Renal cortex interstitium (tissue), 11 donors: ENCODE results near the gene ANXA4. TPM values are rescaled to one million over a fixed set of nuclear protein-coding genes. Genes with fewer than 3 reads are reported as not detected.
"Not testable (repeated sequence)": the region's sequence is repeated elsewhere in the genome, so short reads cannot be mapped to it uniquely, and the experiment has no call there.

Experiments used
- DNase-seq, 11 donors: peaks; one replicate each; pipeline ENCODE4 v3.0.0-alpha.2; 2013; ENCODE audit warnings: low read depth in 9 of 11, low spot score in 4 of 11; ENCODE audit errors: extremely low read depth in 1 of 11
- polyA plus RNA-seq, 3 donors: library from polyadenylated mRNA; unstranded; fragments of 120-200 nt; gene quantifications; one replicate each; pipeline ENCODE4 v1.2.1, GENCODE V29; 2013; ENCODE audit not compliant: insufficient read length in 3 of 3

ANXA4 gene
- polyA plus RNA-seq, 3 donors = 217 to 275 (median 226) TPM

DNA sequence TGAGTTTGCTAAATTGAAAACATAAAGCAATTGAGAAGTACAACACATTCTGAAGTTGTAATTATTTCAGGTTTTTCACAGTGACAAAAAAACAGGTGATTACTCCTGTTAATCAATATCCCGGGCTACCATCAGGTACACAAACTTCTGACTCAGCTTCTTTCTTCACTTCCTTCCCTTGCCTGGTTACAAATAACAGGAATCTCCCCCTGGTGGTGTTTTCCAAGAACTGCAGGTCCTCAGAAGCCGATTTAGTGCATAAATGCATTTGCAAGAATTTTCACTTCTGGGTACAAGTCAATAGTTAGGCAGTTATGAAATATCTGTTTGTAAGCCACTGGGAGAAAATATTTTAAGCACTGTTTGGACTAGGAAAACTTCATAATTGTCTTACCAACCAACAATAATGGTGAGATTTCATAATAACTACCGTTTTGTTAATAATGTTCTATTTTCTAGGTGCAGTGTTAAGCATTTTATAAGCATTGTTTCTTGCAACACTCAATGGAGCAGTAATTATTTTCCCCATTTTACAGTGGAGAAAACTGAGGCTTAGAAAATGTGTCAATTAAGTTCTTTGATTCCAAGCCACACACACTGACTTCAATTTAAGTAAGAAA lies 75.1 kb downstream of the ANXA4 start:
- DNase-seq = peak in 7 of 11 donors; percentile 65 to 84 (median 75)

DNA sequence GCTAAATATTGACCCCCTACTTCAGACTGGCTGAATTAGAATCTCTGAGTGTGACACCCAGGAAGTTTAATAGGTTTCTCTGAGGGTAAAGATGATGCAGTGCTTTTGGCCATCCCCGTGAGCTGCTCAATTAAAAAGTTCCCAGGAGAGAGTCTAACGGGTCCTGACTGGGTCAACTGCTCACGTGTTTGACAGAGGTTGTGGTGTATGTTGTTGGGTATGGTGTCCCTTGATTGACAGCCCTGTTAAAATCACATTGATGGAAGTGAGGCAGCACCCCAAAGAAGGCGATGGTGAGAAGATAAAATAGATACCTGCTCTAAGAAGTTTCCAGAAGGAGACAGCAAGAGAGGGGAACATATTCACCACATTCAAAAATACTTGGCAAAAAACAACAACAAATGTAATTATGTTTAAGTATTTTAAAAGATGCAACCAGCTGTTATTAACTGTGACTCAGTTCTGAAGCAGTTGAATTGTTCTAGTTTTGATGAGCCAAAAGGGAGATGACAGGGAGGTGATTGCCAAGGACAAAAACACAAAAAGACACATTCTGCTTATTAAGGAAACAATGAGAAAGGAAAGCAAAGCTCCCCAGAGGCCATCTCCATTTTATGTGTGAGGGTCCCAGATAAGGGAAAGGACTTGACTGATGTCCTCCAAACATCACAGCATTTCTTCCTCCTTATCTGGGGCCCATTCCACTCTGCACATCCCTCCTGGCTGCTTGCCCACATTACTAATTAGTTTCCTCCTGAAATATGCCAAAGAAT lies 76.0 kb downstream of the ANXA4 start:
- DNase-seq = no peak

DNA sequence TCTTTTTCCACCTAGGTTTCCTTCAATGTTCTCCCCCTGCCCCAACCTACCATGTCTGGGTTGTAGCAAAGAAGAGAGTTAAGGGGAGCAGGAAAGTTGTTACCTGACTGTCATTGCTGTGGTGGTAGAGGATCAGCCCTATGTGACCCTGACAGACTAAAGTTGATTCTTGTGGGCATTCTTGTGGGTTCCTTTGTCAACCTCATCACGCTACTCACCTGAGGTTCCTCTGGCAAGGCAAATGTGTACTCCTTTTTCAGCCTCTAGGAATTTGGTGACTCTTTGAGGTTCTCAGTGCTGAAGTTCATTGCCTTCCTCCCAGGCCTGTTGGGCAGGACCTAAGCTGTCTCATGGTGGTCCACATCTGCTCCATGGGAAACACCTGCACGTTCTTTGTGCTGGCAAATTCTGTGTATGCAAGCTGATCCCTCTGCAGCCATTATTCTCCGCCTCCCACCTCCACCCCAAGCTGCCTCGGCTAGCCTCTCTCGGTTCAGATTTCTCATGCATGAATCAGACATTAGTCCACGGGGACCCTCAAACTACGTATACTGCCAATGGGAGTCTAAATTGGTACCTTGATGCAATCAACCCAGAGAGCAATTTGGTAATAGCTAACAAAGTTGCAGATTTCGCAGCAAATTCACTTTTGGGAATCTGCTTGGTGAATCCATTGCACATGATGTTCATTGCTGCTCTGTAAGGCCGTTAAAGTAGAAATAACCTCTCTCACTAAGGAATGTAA lies 86.0 kb downstream of the ANXA4 start:
- DNase-seq = no peak

DNA sequence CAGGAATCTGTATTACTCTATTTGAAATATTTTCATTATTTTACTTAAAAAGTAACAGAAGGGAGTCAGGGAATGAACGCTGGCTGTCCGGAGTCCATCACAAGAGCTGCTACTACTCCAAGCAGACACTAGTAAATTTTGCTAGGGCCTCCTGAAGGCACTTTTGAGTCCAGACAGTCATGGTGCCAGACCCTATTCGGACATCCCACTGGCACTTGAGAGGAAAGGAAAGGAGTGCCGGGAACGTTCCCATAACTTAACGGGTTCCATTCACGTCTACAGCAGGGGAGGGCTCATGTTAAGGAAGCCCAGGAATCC lies 87.0 kb downstream of the ANXA4 start:
- DNase-seq = no peak

DNA sequence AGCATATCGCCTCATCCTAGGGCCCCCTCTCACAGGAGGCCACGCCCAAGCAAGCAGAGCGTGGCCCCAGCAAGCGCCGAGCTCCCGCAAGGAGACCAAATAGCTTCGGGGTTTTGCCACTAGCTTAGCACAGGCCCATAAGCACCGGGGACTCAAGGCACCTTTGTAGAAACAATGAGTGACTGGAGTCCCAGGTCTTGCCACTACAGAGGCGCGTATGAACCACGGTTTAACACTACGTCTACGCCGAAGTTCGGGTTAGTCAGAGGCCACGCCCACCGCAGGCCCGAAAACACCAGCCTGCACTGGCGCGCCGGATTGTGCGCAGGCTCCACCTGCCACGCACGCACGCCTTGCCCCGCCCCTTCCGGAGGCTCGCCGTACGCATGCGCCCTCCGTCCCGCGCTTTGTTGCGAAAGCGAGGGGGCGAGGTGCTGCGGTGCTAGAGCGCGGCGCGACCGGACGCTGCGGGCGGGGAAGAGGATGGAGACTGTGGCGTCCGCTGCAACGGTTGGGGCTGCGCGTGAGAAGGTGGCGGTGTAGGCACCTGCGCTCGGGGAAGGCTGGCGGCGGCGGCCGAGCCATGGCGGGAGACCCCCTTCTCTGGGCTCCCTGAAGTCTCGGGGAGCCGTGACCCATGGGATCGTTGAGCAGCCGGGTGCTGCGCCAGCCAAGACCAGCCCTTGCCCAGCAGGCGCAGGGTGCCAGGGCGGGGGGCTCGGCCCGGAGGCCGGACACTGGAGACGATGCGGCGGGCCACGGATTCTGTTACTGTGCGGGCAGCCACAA lies 87.5 kb downstream of the ANXA4 start, which contains the start of gene GMCL1:
Gene GMCL1, plus strand, starts transcription at position 405 of the 789 bp plus-strand sequence. Its CDS starts 233 bp downstream, at position 638.
- DNase-seq = peak; percentile 88 to 98 (median 95)

DNA sequence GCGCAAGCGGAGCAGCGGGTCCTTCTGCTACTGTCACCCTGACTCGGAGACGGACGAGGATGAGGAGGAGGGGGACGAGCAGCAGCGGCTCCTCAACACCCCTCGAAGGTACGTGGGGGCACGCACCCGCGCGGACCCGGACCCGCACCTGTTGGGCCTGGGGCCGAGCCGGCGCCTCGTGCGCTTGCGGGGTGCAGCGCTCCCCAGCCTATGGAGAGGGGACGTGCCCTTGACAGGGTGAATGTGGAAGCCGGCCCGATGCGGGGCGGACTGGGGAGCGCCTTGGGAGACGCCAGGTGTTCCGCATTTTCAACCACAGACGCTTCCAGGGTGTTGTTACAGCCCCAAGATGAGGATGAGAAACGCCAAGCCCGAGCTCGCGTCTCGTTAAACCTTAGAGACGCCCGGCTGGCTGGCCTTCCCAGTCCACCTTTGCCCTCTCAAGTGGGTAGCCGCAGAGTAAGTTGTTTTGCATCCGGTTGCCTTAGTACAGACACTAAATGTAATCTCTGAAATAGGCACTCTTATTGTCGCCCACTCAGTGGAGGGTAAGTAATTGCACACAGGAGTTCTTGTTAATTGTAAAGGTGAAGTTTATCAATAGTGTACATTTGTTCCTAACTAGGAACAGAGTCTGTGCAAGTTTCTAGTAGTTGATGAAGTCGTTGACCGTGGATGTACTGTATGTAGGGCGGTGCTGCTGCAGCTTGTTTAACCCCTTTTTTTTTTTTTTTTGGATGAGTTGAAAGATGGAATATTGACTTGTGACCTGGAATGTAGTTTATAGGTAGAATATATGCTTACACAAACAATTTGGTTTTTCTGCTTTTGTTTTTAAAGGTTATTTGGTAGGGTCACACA lies 88.3 kb downstream of the ANXA4 start:
- no peak for DNase-seq

- not testable (repeated sequence) for DNase-seq
These were observed 88.9 kb downstream of the ANXA4 start for GRCh38 chr2:69830906-69831241.

DNA sequence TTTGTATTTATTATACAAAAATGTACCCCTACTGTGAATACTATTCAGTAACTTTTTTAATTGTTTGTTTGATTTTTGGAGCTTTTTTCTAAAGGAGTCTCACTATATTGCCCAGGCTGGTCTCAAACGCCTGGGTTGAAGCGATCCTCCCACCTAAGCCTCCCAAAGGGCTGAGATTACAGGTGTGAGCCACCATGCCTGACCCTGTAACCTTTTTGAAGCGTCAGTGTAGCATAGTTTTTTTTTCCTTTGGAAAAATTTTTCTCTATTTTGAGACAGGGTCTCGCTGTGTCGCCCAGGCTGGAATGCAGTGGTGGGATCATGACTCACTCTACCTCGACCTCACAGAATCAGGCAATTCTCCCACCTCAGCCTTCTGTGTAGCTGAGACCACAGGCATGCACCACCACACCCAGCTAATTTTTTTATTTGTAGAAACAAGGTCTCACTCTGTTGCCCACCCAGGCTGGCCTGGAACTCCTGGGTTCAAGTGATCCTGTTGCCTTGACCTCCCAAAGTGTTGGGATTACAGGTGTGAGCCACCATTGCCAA lies 89.5 kb downstream of the ANXA4 start:
- DNase-seq = no peak

DNA sequence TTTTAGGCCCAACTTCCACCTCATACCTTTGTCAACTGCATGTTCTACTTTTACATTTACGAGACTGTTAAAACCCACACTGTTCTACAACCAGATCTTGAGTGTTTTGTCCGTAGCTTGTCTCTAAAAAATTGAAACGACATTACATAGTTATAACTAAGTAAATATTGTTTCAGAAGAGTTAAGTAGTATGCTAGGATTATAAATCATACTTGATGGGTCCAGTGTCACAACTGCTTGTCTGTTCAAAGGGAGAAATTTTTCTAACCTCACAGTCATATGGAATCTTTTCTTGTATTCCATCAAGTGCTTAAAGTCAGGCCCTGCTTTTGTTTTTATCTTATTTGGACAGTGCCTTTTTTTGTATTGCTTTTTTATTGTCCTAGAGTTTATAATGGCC lies 91.8 kb downstream of the ANXA4 start:
- DNase-seq = no peak

DNA sequence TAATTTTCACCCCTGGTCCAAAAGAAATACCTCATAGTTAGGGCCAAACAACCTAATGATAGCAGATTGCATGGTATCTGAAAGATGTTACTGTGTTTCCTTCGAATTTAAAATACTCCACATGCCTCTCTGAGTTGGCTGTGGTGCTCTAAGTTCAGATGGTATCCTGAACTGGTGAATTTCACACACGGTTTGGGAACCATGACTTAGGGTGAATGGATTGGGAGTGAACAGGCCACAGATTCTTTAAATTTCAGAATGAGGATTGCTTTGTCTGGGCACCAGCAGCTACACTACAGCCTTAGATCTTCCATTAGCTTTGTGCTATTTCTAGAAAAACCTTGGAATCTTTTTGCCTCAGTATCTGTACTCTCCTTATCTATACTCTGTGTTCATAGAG lies 93.7 kb downstream of the ANXA4 start:
- DNase-seq = no peak

- DNase-seq = no peak
These were observed 94.4 kb downstream of the ANXA4 start for GRCh38 chr2:69836316-69836715.

DNA sequence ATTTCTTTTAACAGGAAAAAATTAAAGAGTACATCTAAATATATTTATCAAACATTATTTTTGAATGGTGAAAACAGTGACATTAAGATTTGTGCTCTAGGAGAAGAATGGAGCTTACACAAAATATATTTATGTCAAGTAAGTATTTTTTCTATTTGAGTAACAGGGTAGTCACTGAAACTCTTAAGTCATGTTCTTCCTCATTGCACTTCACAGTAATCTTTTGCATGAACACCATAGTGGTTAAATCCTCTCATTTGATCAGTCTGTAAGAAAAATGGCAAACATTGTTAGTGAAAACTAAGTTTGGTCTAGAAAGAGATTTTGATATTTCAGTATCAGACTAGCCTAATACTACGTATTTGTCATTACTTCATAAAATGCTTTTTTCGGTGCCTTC lies 95.6 kb downstream of the ANXA4 start:
- no peak for DNase-seq

GRCh38 chr2:69843993-69844392 lies 102.1 kb downstream of the ANXA4 start:
- DNase-seq = no peak

- no peak for DNase-seq
These were observed 102.6 kb downstream of the ANXA4 start for GRCh38 chr2:69844560-69844959.

DNA sequence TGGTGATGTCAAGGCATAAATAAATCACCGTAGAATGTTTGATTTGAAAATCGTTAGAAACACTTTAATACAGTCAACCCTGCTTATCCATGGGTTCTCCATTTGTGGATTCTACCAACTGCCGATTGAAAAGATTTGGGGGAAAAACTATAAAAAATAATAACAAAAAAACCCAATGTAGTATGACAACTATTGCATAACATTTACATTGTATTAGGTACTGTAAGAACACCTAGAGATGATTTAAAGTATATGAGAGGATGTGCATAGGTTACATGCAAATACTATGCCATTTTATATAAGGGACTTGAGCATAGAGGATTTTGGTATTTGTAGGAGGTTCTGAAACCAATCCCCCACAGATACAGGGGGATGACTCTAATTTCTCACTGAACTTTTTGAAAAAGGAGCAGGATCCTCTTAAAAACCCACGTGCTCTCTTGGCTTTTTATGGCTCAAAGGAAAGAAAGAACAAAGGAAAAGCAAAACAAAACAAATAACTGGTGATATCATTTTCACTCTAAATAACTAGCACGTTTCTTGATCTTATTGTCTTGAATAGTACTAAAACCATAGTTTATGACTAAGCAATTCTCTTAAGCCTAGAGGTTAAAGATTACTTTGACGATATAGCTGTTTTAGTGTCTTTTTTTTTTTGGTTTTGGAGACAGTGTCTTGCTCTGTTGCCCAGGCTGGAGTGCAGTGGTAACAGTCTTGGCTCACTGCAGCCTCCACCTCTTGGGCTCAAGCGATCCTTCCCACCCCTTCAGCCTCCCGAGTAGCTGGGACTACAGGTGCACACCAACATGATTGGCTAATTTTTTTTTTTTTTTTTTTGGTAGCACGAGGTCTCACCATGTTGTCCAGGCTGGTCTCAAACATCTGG lies 104.5 kb downstream of the ANXA4 start:
- DNase-seq = no peak

- no peak for DNase-seq
These were observed 105.3 kb downstream of the ANXA4 start for GRCh38 chr2:69847068-69847828.
